Activated T-helper 1 cell treated with Interleukin-2 at 50 U/mL for 16 hours (primary cell): ENCODE measurements around the gene CARMIL1.

ENCODE experiments used
- DNase-seq: peaks from one replicate; pipeline ENCODE4 v3.0.0-alpha.2; 2020; ENCODE audit warnings: low read depth

Gene CARMIL1

GRCh38 chr6:25336996-25337395 lies 57.8 kb downstream of the CARMIL1 start:
- no peak for DNase-seq

GRCh38 chr6:25337431-25337830 lies 58.3 kb downstream of the CARMIL1 start:
- no peak for DNase-seq

GRCh38 chr6:25340431-25341202 lies 61.4 kb downstream of the CARMIL1 start:
- no peak for DNase-seq

- DNase-seq, result no peak
Measured at GRCh38 chr6:25341203-25341552, 62.0 kb downstream of the CARMIL1 start.

GRCh38 chr6:25341923-25342619 lies 62.9 kb downstream of the CARMIL1 start:
- no peak for DNase-seq

GRCh38 chr6:25342802-25343201 lies 63.6 kb downstream of the CARMIL1 start:
- no peak for DNase-seq

GRCh38 chr6:25343984-25344383 lies 64.8 kb downstream of the CARMIL1 start:
- no peak for DNase-seq

- DNase-seq, result no peak
Measured at GRCh38 chr6:25344827-25345226, 65.7 kb downstream of the CARMIL1 start.

GRCh38 chr6:25346064-25346463 lies 66.9 kb downstream of the CARMIL1 start:
- no peak for DNase-seq

GRCh38 chr6:25350573-25350972 lies 71.4 kb downstream of the CARMIL1 start:
- no peak for DNase-seq

GRCh38 chr6:25351485-25351884 lies 72.3 kb downstream of the CARMIL1 start:
- no peak for DNase-seq

GRCh38 chr6:25352285-25352684 lies 73.1 kb downstream of the CARMIL1 start:
- DNase-seq, result no peak

- no peak for DNase-seq
Measured at GRCh38 chr6:25354078-25354932, 75.1 kb downstream of the CARMIL1 start.

- DNase-seq, result no peak
Measured at GRCh38 chr6:25359191-25359861, 80.2 kb downstream of the CARMIL1 start.

GRCh38 chr6:25359891-25360290 lies 80.7 kb downstream of the CARMIL1 start:
- no peak for DNase-seq

GRCh38 chr6:25360621-25361020 lies 81.4 kb downstream of the CARMIL1 start:
- DNase-seq, result no peak

- DNase-seq, result no peak
Measured at GRCh38 chr6:25363427-25363826, 84.3 kb downstream of the CARMIL1 start.

GRCh38 chr6:25365154-25365553 lies 86.0 kb downstream of the CARMIL1 start:
- DNase-seq, result no peak

GRCh38 chr6:25366903-25367545 lies 87.8 kb downstream of the CARMIL1 start:
- no peak for DNase-seq

GRCh38 chr6:25369036-25369432 lies 89.9 kb downstream of the CARMIL1 start:
- no peak for DNase-seq

- no peak for DNase-seq
Measured at GRCh38 chr6:25369433-25370177, 90.4 kb downstream of the CARMIL1 start.
